K562 (cell line): ENCODE measurements around the gene UBE2H.

Source experiments
- CAMTA2 ChIP-seq: fragments of 250-450 bp; sonication (Bioruptor Pico); conservative IDR thresholded peaks from 2 replicates; pipeline ENCODE4 v1.5.1; 2022
- TBP ChIP-seq: optimal IDR thresholded peaks from 2 replicates; pipeline ENCODE3; 2011; ENCODE audit warnings: low read depth, low read length, improper control_type of control experiment
- TF ChIP-seq, protein P1 (sequence below), 3 experiments: IDR thresholded peaks in 2 of 3; conservative IDR thresholded peaks in 1 of 3; 2 replicates each; pipeline ENCODE4 v1.5.1; 2011 to 2012; ENCODE audit warnings: low read length in 3 of 3, mild to moderate bottlenecking in 3 of 3, control low read depth in 2 of 3, improper control_type of control experiment in 1 of 3, inconsistent platforms in 1 of 3, low read depth in 1 of 3, mixed read lengths in 1 of 3, moderate library complexity in 1 of 3; ENCODE audit not compliant: insufficient read depth in 2 of 3
- TF ChIP-seq, protein P2 (sequence below): IDR thresholded peaks from 2 replicates; pipeline ENCODE4 v1.6.1; 2016; ENCODE audit warnings: missing genetic modification characterization, missing compliant biosample characterization

DNA sequence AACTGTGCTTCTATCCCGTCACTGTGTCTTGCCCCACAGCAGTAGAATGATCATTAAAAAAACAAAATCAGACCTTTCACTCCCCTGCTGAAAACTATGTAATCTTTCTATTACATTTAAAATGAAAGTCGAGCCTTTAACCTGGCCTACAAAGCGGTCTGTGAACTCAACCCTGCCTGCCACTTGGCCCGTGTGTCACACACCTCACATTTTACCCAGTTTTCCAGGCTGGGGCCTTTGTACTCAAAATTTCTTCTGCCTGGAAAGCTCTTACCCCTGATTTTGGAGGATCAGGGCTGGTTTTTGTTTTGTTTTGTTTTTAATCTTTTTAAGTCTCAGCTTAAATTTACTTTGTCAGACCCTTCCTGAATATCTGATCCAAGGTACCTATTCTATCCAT lies 82.1 kb downstream of the UBE2H start:
- TF ChIP-seq, protein P1, sequence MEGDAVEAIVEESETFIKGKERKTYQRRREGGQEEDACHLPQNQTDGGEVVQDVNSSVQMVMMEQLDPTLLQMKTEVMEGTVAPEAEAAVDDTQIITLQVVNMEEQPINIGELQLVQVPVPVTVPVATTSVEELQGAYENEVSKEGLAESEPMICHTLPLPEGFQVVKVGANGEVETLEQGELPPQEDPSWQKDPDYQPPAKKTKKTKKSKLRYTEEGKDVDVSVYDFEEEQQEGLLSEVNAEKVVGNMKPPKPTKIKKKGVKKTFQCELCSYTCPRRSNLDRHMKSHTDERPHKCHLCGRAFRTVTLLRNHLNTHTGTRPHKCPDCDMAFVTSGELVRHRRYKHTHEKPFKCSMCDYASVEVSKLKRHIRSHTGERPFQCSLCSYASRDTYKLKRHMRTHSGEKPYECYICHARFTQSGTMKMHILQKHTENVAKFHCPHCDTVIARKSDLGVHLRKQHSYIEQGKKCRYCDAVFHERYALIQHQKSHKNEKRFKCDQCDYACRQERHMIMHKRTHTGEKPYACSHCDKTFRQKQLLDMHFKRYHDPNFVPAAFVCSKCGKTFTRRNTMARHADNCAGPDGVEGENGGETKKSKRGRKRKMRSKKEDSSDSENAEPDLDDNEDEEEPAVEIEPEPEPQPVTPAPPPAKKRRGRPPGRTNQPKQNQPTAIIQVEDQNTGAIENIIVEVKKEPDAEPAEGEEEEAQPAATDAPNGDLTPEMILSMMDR (IDR thresholded peaks at IDR 0.05 in 2 of 3, conservative IDR thresholded peaks at IDR 0.05 in 1 of 3; ENCODE audit: insufficient read depth in 2 of 3, low read depth in 1 of 3, low read length in 3 of 3) = no peak
- TF ChIP-seq CAMTA2 (CRISPR knock-in tag) (no peak), TBP (no peak)
- TF ChIP-seq, protein P2, sequence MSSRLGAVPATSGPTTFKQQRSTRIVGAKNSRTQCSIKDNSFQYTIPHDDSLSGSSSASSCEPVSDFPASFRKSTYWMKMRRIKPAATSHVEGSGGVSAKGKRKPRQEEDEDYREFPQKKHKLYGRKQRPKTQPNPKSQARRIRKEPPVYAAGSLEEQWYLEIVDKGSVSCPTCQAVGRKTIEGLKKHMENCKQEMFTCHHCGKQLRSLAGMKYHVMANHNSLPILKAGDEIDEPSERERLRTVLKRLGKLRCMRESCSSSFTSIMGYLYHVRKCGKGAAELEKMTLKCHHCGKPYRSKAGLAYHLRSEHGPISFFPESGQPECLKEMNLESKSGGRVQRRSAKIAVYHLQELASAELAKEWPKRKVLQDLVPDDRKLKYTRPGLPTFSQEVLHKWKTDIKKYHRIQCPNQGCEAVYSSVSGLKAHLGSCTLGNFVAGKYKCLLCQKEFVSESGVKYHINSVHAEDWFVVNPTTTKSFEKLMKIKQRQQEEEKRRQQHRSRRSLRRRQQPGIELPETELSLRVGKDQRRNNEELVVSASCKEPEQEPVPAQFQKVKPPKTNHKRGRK (tag) = no peak
